GM12872 (cell line): ENCODE data around the gene FRMD4B.

Experiments
- TF ChIP-seq, protein P1 (sequence below): IDR thresholded peaks from 3 replicates; pipeline ENCODE4 v1.5.1; 2011; ENCODE audit warnings: low read depth, mild to moderate bottlenecking, low read length, moderate library complexity; ENCODE audit not compliant: insufficient read depth

FRMD4B gene

DNA sequence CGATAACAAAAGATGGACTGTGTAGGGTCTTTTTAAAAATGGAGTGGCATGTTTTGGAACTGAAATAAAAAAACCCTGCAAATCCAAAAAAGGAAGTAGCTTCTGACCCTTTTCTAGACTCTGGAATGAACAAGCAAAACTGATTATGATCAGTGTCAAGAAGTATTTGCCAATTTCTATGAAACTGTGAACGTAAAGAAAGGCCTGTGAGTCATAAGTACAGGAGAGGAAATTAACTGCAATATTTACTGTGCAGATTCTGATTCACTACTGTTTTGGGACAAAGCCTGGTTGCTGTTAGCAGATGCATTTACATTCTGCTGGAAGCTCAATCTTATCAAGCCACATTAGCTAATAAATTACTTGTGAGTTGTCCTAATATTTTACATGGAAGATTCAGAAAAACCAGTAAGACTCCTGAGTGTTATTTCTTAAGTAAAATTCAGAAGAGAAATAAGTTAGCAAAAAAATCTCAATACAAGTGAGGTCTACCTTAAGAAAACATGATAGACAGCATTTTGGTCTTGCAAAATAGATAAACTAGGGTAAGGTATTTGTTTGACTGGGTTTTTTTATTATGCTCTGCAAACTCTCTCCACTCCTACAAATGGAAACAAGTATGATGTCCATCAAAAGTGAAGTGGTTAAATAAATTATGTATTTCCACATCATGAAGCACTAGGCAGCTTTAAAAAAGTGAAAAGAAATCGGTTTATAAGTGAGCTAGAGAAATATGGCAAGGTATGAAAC lies 173.3 kb downstream of the FRMD4B start:
- TF ChIP-seq, protein P1, sequence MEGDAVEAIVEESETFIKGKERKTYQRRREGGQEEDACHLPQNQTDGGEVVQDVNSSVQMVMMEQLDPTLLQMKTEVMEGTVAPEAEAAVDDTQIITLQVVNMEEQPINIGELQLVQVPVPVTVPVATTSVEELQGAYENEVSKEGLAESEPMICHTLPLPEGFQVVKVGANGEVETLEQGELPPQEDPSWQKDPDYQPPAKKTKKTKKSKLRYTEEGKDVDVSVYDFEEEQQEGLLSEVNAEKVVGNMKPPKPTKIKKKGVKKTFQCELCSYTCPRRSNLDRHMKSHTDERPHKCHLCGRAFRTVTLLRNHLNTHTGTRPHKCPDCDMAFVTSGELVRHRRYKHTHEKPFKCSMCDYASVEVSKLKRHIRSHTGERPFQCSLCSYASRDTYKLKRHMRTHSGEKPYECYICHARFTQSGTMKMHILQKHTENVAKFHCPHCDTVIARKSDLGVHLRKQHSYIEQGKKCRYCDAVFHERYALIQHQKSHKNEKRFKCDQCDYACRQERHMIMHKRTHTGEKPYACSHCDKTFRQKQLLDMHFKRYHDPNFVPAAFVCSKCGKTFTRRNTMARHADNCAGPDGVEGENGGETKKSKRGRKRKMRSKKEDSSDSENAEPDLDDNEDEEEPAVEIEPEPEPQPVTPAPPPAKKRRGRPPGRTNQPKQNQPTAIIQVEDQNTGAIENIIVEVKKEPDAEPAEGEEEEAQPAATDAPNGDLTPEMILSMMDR: no peak

DNA sequence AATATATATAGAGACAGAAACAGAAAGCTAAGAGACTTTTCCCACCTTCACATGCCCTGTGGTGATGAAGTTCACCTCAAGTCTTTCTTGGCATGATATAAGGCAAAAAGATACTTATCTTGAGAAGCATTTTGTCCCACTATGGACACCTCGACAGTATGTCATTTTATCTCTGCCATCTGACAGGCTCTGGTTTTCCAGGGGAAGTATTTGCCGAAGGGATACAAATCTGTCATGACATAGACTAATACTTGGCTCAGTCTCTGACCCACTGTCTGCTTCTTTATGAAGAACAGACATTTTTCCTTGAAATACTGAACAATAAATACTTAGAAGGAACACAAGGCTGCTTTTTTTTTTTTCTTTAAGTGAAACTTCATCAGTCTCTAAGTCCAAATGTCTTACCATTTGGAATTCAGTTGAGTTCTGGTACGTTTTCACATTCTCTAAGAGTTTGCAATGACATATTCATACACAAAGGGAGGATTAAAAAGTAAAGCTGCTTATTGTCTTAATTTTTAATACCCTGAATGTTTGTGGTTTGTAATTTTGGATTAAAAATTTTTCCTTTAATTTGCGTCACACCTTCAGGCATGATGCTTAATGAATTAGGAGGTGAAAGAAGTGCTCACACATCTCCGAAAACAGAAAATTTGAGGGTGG lies 175.7 kb downstream of the FRMD4B start:
- TF ChIP-seq, protein P1: no peak

DNA sequence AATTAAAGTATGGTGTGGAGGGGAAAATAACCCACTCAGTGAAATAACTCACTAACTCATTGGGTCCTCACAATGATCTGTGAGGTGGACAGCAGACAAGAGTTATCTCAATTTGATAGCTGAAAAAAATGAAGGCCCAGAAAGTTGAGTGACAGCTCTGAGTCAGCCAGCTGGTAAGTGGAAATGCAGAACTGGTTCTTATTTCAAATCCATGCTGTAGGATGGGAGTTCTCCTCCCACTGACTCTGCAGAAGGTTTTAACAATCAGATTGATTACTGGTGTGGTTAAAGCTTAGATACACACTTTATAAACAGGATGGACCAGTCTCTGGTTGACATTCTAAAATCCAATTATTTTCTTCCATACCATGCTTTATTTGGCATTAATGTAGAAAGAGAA lies 176.5 kb downstream of the FRMD4B start:
- TF ChIP-seq, protein P1: no peak

DNA sequence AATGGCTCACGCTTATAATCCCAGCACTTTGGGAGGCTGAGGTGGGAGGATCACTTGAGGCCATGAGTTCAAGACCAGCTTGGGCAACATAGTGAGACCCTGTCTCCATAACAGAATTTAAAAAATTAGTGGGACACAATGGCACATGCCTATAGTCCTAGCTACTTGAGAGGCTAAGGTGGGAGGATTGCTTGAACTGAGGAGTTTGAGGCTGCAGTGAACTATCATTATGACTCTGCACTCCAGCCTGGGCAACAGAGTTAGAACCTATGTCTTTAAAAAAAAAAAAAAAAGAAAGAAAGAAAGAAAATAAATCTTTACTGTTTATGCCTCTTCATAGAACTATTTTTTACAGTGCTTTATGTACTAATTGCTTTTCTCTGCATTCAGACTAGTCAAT lies 178.9 kb downstream of the FRMD4B start:
- TF ChIP-seq, protein P1: no peak

DNA sequence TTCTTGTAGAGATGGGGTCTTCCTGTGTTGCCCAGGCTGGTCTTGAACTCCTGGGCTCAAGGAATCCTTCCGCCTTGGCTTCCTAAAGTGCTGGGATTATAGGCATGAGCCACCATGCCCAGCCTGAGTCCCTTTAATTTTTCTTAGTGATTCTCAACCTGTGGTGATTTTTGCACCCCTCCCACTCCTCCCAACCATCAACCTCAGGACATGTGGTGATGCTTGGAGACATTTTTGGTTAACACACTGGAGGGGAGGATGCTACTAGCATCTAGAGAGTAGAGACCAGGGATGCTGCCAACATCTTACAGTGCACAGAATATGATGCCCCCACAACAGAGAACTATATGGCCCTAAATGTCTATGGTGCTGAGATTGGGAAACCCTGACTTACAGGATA lies 180.5 kb downstream of the FRMD4B start:
- TF ChIP-seq, protein P1: no peak

DNA sequence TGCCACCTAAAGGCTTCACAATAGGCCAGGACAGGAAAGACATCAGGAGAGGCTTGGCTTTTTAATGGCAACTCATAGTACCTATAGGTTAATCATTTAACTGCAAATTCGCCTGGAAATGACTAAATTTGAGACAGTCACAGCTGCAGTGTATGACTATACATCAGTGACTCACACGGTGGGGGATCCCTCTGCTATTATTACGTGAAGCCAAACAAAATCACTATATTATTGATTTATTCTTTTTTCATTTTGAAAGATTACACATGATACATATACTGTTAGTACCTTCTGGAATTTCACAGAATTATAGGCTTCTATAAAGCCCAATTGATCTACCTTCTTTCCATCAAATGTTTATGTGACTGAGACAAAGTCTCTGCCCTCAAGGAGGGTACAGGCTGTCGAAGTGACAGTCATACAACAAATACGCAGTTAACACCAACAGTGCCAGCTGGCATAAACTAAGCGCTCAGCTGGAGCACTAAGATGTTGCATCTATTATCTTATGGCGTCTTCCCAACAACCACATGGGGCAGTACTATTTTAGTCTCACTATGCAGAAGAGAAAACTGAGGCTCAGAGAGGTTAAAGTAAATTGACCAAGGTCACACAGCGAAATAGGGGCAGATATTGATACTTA lies 181.5 kb downstream of the FRMD4B start:
- TF ChIP-seq, protein P1: no peak

DNA sequence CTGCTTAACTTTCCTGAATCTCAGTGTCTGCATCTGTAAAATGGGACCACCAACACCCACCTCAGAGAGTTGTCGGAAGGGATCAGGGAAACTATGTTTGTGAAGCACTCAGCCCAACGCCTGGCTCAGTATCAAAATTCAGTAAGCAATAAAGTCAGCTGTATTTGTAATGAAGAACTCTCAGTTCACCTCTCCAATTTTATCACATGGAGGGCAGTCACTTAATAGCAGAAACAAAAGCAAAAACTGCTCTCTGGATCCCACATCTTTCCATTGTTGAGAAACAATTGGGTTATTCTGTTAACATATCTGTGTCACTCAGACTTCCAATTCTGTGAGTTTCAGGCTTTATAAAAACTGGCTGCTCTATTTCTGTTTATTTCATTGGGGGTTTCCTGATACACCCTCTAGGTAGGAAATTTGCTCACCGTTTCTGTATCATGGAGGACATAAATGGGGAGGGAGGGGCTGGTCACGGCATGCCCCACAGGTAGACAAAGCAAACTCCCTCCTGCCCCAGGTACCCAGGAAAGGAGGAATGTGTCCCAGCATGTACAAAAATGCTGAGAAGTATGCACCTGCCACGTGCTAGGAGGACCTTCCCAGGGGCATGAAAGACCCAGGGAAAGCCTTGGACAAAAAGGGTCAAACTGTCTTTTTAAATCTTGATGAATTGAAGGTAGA lies 182.1 kb downstream of the FRMD4B start:
- TF ChIP-seq, protein P1: no peak
